NCI-H526 treated with DMSO at 0.1 percent for 48 hours (cell line): ENCODE data around the gene PRKX.
"Not testable (repeated sequence)": the region's sequence is repeated elsewhere in the genome, so short reads cannot be mapped to it uniquely, and the experiment has no call there.

Source experiments
- DNase-seq: peaks from one replicate; lab custom pipeline; 2025; lab: John Stamatoyannopoulos, UW

PRKX gene

DNA sequence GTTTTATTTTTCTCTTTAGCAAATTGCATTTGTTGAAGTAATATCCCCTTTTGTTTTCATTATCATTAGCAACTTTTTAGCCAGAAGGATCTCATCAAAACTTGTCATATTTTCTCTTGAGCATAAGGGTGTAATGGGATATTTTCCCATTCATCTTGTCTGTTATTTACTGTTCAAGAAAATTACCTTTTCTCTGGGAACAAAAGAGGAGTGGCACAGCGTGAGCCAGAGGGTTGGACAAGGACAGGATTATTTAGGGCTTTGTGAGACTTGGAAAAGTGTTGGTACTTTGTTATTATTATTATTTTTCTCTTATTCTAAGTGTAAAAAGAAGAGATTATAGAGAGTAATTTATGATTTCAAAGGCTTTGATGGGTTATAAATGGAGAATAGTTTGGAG, 135.9 kb downstream of the PRKX start:
- no peak for DNase-seq

DNA sequence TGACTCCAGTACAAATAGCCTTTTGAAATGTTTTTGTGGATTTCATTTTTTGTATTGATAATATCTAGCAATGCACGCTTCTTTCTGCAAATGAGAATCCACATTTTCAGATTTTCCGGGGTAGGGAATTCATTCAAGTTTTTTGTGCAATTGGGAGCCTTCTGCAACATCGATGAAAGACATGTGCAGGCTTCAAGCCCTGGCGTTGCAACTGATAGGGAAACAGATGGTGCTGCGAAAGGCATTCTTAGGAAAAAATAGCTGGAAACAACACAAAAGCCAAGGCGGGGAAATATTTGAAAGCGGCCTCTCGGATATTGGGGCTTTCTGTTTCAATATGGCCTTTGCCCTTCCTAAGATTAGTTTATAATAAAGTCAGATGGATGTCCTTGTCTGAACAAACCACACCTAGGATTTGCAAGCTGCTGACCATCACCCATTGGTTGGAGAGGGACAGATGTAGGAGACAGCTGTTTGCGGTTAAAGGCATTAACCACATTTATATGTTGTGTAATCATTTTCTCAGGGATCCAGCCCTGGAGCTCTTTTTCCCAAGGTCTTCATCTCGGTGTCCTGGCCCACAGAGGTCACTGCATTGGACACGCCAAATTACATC, 136.5 kb downstream of the PRKX start:
- no peak for DNase-seq

GRCh38 chrX:3567686-3568085, 145.8 kb downstream of the PRKX start:
- no peak for DNase-seq

DNA sequence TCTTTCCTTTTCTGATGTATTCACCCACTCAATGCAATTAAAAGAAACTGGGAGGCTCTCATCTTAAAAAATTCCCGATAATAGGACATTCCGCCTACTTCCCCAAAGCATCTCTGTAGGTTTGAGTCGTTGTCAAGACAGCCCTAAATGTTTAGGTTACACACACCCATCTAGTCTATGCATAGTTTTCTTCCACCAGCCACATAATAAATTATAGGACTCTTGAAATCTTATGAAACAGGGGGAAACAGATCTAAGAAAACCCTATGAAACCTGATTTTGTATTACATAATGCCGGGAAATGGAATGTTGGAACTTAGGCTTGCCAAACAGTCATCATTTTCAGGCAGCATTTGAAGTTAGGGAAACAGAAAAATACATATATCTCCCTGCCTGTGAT, 150.0 kb downstream of the PRKX start:
- no peak for DNase-seq

DNA sequence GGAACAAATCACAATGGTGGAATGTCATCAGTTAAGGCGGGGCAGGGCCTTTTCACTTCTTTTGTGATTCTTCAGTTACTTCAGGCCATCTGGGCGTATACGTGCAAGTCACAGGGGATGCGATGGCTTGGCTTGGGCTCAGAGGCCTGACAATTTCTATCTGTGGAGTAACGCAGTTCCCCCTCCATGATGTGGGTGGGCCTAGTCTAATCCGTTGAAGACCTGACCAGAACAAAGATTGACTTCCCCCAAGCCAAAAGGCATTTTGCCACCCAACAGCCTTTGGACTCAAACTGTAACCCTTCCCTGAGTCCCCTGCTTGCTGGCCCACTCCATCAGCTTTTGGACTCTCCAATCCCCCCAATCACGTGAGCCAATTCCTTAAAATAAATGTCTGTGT, 153.4 kb downstream of the PRKX start:
- not testable (repeated sequence) for DNase-seq
